K562 (cell line): Measurements from ENCODE around the gene MICOS13. TPM values are rescaled to one million over a fixed set of nuclear protein-coding genes. Genes with fewer than 3 reads are reported as not detected.

ENCODE experiments used
- ATF1 ChIP-seq, 2 experiments: fragments of 450-650 bp in 1 of 2; IDR thresholded peaks; 2 replicates each; pipeline ENCODE4 v1.6.1; 2016; ENCODE audit warnings: missing compliant biosample characterization in 1 of 2, missing genetic modification characterization in 1 of 2
- BRD9 ChIP-seq: fragments of 450-650 bp; IDR thresholded peaks from 2 replicates; pipeline ENCODE4 v1.6.1; 2018; ENCODE audit warnings: low read depth; ENCODE audit not compliant: partially characterized antibody
- GATA2 ChIP-seq: sonication (generic); formaldehyde crosslinking; IDR thresholded peaks from 2 replicates; pipeline ENCODE4 v1.4.0; 2020; ENCODE audit warnings: mild to moderate bottlenecking, missing genetic modification reagents
- HDAC1 ChIP-seq, 2 experiments: fragments of 450-650 bp; IDR thresholded peaks; 2 replicates each; pipeline ENCODE4 v1.6.1; 2016 to 2017; ENCODE audit warnings: inconsistent platforms in 1 of 2, mild to moderate bottlenecking in 1 of 2, moderate library complexity in 1 of 2
- HLTF ChIP-seq: fragments of 450-650 bp; IDR thresholded peaks from 2 replicates; pipeline ENCODE4 v1.6.1; 2016
- LARP7 ChIP-seq: fragments of 450-650 bp; IDR thresholded peaks from 2 replicates; pipeline ENCODE4 v1.6.1; 2016
- MCM7 ChIP-seq, 2 experiments: fragments of 450-650 bp; IDR thresholded peaks; 2 replicates each; pipeline ENCODE4 v1.6.1; 2016 to 2018
- MXI1 ChIP-seq: IDR thresholded peaks from 2 replicates; pipeline ENCODE4 v1.6.1; 2011; ENCODE audit warnings: low read depth, mild to moderate bottlenecking, improper control_type of control experiment, low read length
- MYC ChIP-seq, 2 experiments: fragments of 250-450 bp in 1 of 2; sonication (Bioruptor Pico) in 1 of 2; IDR thresholded peaks; 2 replicates each; pipeline versions ENCODE4 v1.5.1 to v1.6.1; 2012 to 2021; ENCODE audit warnings: low read depth in 2 of 2, borderline replicate concordance in 1 of 2, improper control_type of control experiment in 1 of 2, low read length in 1 of 2, mild to moderate bottlenecking in 1 of 2, moderate library complexity in 1 of 2
- PHB ChIP-seq: fragments of 250-450 bp; sonication (Bioruptor Pico); IDR thresholded peaks from 2 replicates; pipeline ENCODE4 v1.5.0; 2021
- PHTF2 ChIP-seq: fragments of 250-450 bp; sonication (Bioruptor Pico); IDR thresholded peaks from 2 replicates; pipeline ENCODE4 v1.5.0; 2021; ENCODE audit warnings: mild to moderate bottlenecking
- RBFOX2 ChIP-seq: fragments of 200-400 bp; formaldehyde crosslinking; IDR thresholded peaks from 2 replicates; pipeline ENCODE4 v1.6.1; 2017; ENCODE audit warnings: low read depth, mild to moderate bottlenecking, low read length, moderate library complexity
- SIN3A ChIP-seq, 2 experiments: fragments of 150-350 bp in 1 of 2; IDR thresholded peaks; 2 replicates each; pipeline ENCODE4 v1.6.1; 2011 to 2016; ENCODE audit warnings: borderline replicate concordance in 2 of 2, low read depth in 2 of 2, low read length in 2 of 2, mild to moderate bottlenecking in 2 of 2, moderate library complexity in 2 of 2; ENCODE audit not compliant: control insufficient read depth in 1 of 2
- SMARCE1 ChIP-seq: fragments of 450-650 bp; IDR thresholded peaks from 2 replicates; pipeline ENCODE4 v1.7.1; 2016; ENCODE audit warnings: mild to moderate bottlenecking
- TBL1XR1 ChIP-seq, 2 experiments: IDR thresholded peaks; 2 replicates each; pipeline ENCODE4 v1.6.1; 2012; ENCODE audit warnings: improper control_type of control experiment in 2 of 2, low read length in 2 of 2, mild to moderate bottlenecking in 1 of 2
- ZNF24 ChIP-seq: fragments of 450-650 bp; IDR thresholded peaks from 2 replicates; pipeline ENCODE4 v1.6.1; 2016
- polyA plus RNA-seq, 8 experiments: library from polyadenylated mRNA; depleted of rRNA in 4 of 8; stranded (reverse) in 5 of 8; unstranded in 3 of 8; fragments of >200 nt; fragmentation: Nextera tagmentation in 2 of 8; fragmentation: Illumina TruSeq in 1 of 8; extraction: Ambion mirVana in 2 of 8; extraction: Trizol in 1 of 8; gene quantifications; 2 replicates each; pipeline versions ENCODE4 v1.2.1 to v1.2.3, GENCODE V29; 2011 to 2014; ENCODE audit warnings: inconsistent platforms in 1 of 8, missing spikeins in 1 of 8
- total RNA-seq, 7 experiments: library from RNA; depleted of rRNA in 6 of 7; stranded (reverse); fragments of >200 nt in 6 of 7; fragmentation: Illumina TruSeq in 2 of 7; extraction: Trizol in 2 of 7; gene quantifications; 2 replicates each; pipeline versions ENCODE4 v1.2.1 to v1.2.3, GENCODE V29; 2011 to 2021; ENCODE audit warnings: low replicate concordance in 1 of 7
- TF ChIP-seq, protein P1 (sequence below), 2 experiments: fragments of 450-650 bp; IDR thresholded peaks; 2 replicates each; pipeline ENCODE4 v1.6.1; 2016
- TF ChIP-seq, protein P2 (sequence below), 2 experiments: fragments of 150-350 bp in 1 of 2; IDR thresholded peaks; 2 replicates each; pipeline ENCODE4 v1.6.1; 2012 to 2016; ENCODE audit warnings: low read depth in 2 of 2, low read length in 2 of 2, mild to moderate bottlenecking in 1 of 2, moderate library complexity in 1 of 2
- TF ChIP-seq, protein P3 (sequence below): sonication (generic); formaldehyde crosslinking; IDR thresholded peaks from 2 replicates; pipeline ENCODE4 v1.8.0; 2022; ENCODE audit warnings: mild to moderate bottlenecking, missing genetic modification reagents
- TF ChIP-seq, protein P4 (sequence below): sonication (generic); formaldehyde crosslinking; IDR thresholded peaks from 2 replicates; pipeline ENCODE4 v1.8.1; 2023; ENCODE audit warnings: mild to moderate bottlenecking, missing genetic modification reagents

The MICOS13 gene
- total and polyA plus RNA-seq, 9 of the 15 experiments (the other 6 are each of a cell fraction or from before 2014, with no cell fraction given): 15.5 to 220 (median 49.4) TPM

DNA sequence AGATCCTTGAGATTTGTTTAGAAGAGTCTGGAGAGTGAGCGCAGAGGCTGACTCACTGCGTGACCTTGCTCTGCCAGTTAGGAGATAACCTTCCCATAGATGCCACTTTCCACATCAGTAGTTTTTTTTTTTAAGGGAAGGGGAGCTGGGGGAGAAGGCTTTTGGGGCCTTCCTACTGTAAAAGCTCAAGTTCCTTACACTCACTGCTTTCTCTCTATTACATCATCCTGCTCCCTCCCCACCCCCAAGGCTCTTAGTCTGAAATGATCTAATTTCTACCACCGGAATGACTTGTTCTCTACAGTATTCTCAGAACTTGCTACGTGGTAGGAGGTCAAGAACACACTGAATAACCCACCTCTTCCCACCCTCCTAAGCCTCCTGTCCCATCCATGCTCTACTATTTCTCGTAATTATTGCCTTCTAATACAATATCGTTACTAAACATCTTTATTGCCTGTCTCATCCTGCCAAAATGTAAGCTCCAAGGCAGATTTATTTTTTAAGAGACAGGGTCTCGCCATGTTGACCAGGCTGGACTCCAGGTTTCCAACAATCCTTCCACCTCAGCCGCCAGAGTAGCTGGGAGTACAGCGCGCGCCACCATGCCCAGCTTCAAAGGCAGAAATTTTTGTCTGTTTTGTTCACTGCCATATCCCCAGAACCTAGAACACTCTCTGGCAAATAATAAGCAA, 38.4 kb upstream of the MICOS13 start (continued):
- TF ChIP-seq, protein P1, sequence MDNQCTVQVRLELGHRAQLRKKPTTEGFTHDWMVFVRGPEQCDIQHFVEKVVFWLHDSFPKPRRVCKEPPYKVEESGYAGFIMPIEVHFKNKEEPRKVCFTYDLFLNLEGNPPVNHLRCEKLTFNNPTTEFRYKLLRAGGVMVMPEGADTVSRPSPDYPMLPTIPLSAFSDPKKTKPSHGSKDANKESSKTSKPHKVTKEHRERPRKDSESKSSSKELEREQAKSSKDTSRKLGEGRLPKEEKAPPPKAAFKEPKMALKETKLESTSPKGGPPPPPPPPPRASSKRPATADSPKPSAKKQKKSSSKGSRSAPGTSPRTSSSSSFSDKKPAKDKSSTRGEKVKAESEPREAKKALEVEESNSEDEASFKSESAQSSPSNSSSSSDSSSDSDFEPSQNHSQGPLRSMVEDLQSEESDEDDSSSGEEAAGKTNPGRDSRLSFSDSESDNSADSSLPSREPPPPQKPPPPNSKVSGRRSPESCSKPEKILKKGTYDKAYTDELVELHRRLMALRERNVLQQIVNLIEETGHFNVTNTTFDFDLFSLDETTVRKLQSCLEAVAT (IDR thresholded peaks at IDR 0.05): peak; percentile 89 to 92
- 0 out of 2 replicates have a peak, but pooled peaks have one; percentile 52 for TF ChIP-seq GATA2
- TF ChIP-seq PHTF2 (CRISPR knock-in tag): no peak
- peak; percentile 47; the same call in 1 of the 2 replicates for TF ChIP-seq ZNF24
- peak; percentile 43; the same call in 1 of the 2 replicates for TF ChIP-seq MXI1
- TF ChIP-seq ATF1 (CRISPR knock-in tag; IDR thresholded peaks at IDR 0.05): no peak
- peak; percentile 74 for TF ChIP-seq ATF1 (tag; IDR thresholded peaks at IDR 0.05)
- peak; percentile 78; the same call in 1 of the 2 replicates for TF ChIP-seq SMARCE1
- TF ChIP-seq MCM7 (IDR thresholded peaks at IDR 0.05): no peak
- peak in 1 of 2 experiments; percentile 61; a peak in 2 of 4 replicates for TF ChIP-seq TBL1XR1 (IDR thresholded peaks at IDR 0.05; ENCODE audit: low read length in 2 of 2)
- TF ChIP-seq HDAC1 (IDR thresholded peaks at IDR 0.05): 0 out of 4 replicates have a peak, but pooled peaks of 1 of the 2 experiments have one; percentile 43
- TF ChIP-seq SIN3A (IDR thresholded peaks at IDR 0.05; ENCODE audit: borderline replicate concordance in 2 of 2, control insufficient read depth in 1 of 2, low read depth in 2 of 2, low read length in 2 of 2): peak in 1 of 2 experiments; percentile 23; a peak in 1 of 4 replicates
- TF ChIP-seq HLTF: peak; percentile 63; the same call in 1 of the 2 replicates
- peak; percentile 74; the same call in 1 of the 2 replicates for TF ChIP-seq LARP7
- TF ChIP-seq, protein P2, sequence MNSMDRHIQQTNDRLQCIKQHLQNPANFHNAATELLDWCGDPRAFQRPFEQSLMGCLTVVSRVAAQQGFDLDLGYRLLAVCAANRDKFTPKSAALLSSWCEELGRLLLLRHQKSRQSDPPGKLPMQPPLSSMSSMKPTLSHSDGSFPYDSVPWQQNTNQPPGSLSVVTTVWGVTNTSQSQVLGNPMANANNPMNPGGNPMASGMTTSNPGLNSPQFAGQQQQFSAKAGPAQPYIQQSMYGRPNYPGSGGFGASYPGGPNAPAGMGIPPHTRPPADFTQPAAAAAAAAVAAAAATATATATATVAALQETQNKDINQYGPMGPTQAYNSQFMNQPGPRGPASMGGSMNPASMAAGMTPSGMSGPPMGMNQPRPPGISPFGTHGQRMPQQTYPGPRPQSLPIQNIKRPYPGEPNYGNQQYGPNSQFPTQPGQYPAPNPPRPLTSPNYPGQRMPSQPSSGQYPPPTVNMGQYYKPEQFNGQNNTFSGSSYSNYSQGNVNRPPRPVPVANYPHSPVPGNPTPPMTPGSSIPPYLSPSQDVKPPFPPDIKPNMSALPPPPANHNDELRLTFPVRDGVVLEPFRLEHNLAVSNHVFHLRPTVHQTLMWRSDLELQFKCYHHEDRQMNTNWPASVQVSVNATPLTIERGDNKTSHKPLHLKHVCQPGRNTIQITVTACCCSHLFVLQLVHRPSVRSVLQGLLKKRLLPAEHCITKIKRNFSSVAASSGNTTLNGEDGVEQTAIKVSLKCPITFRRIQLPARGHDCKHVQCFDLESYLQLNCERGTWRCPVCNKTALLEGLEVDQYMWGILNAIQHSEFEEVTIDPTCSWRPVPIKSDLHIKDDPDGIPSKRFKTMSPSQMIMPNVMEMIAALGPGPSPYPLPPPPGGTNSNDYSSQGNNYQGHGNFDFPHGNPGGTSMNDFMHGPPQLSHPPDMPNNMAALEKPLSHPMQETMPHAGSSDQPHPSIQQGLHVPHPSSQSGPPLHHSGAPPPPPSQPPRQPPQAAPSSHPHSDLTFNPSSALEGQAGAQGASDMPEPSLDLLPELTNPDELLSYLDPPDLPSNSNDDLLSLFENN (IDR thresholded peaks at IDR 0.05; ENCODE audit: low read depth in 2 of 2, low read length in 2 of 2): 0 out of 4 replicates have a peak, but pooled peaks of 1 of the 2 experiments have one; percentile 38
- peak; percentile 90 for TF ChIP-seq BRD9
- peak; percentile 78; the same call in 1 of the 2 replicates for TF ChIP-seq MYC (IDR thresholded peaks at IDR 0.05; ENCODE audit: low read depth, low read length)
- TF ChIP-seq MYC (CRISPR knock-in tag; IDR thresholded peaks at IDR 0.05; ENCODE audit: borderline replicate concordance, low read depth): no peak
- peak; percentile 47; the same call in 1 of the 2 replicates for TF ChIP-seq RBFOX2
- TF ChIP-seq, protein P3, sequence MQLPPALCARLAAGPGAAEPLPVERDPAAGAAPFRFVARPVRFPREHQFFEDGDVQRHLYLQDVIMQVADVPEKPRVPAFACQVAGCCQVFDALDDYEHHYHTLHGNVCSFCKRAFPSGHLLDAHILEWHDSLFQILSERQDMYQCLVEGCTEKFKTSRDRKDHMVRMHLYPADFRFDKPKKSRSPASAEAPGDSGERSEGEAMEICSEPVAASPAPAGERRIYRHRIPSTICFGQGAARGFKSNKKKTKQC: no peak
- TF ChIP-seq PHB: peak; percentile 61; the same call in 1 of the 2 replicates
- TF ChIP-seq, protein P4, sequence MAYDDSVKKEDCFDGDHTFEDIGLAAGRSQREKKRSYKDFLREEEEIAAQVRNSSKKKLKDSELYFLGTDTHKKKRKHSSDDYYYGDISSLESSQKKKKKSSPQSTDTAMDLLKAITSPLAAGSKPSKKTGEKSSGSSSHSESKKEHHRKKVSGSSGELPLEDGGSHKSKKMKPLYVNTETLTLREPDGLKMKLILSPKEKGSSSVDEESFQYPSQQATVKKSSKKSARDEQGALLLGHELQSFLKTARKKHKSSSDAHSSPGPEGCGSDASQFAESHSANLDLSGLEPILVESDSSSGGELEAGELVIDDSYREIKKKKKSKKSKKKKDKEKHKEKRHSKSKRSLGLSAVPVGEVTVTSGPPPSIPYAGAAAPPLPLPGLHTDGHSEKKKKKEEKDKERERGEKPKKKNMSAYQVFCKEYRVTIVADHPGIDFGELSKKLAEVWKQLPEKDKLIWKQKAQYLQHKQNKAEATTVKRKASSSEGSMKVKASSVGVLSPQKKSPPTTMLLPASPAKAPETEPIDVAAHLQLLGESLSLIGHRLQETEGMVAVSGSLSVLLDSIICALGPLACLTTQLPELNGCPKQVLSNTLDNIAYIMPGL: 0 out of 2 replicates have a peak, but pooled peaks have one; percentile 29
